Choroid plexus epithelial cell (primary cell): ENCODE results near the gene ORM1.

Experiments used
- DNase-seq: peaks from one replicate; pipeline ENCODE4 v3.0.0-alpha.2; 2010; ENCODE audit warnings: low read depth
- H3K4me3 ChIP-seq: 2 replicates; pipeline ENCODE4 v1.5.1; 2011; ENCODE audit warnings: low read depth, mild to moderate bottlenecking, control low read depth, low read length, moderate library complexity
- TF ChIP-seq, protein P1 (sequence below): conservative IDR thresholded peaks from 2 replicates; pipeline ENCODE4 v1.5.1; 2011; ENCODE audit warnings: low read depth, mild to moderate bottlenecking, control low read depth, inconsistent platforms, low read length, moderate library complexity

Gene ORM1

GRCh38 chr9:114282926-114283325 lies 40.0 kb upstream of the ORM1 start:
- H3K4me3 ChIP-seq: no peak overlapping the region
- TF ChIP-seq, protein P1, sequence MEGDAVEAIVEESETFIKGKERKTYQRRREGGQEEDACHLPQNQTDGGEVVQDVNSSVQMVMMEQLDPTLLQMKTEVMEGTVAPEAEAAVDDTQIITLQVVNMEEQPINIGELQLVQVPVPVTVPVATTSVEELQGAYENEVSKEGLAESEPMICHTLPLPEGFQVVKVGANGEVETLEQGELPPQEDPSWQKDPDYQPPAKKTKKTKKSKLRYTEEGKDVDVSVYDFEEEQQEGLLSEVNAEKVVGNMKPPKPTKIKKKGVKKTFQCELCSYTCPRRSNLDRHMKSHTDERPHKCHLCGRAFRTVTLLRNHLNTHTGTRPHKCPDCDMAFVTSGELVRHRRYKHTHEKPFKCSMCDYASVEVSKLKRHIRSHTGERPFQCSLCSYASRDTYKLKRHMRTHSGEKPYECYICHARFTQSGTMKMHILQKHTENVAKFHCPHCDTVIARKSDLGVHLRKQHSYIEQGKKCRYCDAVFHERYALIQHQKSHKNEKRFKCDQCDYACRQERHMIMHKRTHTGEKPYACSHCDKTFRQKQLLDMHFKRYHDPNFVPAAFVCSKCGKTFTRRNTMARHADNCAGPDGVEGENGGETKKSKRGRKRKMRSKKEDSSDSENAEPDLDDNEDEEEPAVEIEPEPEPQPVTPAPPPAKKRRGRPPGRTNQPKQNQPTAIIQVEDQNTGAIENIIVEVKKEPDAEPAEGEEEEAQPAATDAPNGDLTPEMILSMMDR: no peak
- DNase-seq: peak; percentile 75

GRCh38 chr9:114283551-114284111 lies 39.3 kb upstream of the ORM1 start:
- DNase-seq: no peak
- TF ChIP-seq, protein P1: no peak
- H3K4me3 ChIP-seq: no peak overlapping the region

GRCh38 chr9:114284316-114285060 lies 38.4 kb upstream of the ORM1 start:
- TF ChIP-seq, protein P1: no peak
- no peak overlapping the region for H3K4me3 ChIP-seq
- no peak for DNase-seq

DNA sequence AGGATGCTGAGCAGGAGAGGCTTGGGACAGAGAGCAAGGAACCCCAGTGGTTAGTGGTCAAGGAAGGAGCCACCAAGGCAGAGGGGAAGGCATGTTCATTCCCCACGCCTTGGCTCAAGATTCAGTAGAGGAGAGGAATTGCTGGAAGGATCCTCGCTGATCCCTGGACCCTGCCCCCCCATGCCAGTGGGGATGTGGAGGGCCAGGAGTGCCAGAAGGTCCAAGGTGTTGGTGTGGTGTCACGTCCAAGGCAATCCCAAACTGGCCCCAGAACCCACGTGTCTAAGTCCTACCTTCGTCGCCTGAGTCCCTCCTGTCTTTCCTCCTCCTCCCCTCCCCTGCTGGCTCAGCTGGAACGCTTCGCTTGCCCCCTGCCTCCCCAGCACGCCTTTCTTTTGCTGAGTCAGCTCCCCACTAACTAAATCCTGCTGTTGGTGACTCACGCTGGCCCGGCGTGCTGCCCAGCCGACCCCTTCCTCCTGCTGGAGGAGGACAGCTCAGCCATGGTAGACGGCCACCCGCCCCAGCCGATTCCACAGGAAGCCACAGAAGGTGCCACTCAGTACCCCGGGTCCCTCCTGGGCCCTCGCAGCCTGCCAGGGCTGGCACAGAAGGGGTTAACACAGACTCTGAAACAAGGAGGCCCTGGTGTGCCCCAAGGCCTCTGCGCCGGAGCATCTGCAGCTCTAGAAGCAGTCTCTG lies 37.6 kb upstream of the ORM1 start:
- DNase-seq: peak; percentile 92
- TF ChIP-seq, protein P1: peak; percentile 37

DNA sequence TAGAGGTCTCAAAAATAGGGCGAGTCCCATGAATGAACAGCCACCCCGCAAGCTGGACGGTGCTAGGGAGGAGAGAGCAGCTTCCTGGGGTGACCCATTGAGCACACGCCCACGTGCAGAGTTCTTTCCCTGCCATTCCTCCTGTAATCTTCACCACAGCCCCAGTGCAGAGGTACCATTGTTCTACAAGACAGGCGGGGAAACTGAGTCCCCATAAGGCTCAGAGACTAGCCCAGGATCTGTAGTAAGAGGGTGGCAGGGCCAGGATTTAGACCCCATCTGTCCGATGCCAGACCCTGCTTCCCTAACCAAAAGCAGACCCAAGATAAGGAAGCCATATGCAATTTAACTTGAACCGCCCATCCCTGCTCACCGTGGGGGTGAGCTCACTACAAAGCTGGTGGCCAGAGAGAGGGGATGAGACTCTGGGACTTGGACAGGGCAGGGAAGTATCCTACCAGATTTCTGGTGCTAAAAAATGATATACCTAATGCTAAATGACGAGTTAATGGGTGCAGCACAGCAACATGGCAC lies 36.7 kb upstream of the ORM1 start:
- no peak overlapping the region for H3K4me3 ChIP-seq
- no peak for DNase-seq
- TF ChIP-seq, protein P1: no peak

More for the DNA sequence above, 37.6 kb upstream of the ORM1 start:
- no peak overlapping the region for H3K4me3 ChIP-seq

DNA sequence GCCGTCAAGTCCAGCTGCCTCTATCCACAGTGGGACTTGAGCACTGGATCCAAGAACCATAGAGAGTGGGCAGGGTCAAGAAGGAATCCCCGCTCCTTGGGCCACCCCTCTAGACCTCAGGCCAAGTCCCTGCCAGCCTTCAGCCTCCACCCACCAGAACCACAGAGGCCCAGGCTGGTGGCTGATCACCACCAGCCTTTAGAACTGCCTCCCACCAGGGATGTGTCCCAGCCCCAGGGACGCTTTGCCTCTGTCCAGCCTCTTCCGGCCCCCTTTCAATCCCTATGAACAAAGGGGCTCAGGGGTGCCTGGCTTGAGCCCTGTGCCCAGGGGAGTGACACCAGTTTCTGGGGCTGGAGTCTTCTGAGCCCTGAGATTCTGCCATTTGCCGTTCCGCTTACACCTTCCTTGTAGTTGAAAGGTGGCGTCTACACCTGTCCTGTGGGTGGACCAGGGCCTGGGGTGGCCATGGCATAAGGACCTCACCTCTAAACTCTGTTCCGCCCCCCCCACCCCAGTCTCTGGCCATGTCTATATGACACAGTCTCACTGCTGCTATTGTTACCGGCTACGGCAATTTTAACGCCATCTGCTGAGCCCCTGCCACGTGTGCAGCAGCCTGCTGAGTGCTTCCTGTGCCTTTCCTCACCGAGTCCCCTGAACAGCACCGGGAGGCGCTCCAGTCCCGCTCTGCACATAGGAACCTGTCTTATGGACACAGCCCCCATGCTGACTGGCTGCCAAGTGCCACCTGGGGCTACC lies 35.7 kb upstream of the ORM1 start:
- H3K4me3 ChIP-seq: no peak overlapping the region
- TF ChIP-seq, protein P1: no peak
- DNase-seq: no peak
